GM19043 (cell line): ENCODE results near the gene KRT75.

Experiments used
- ATAC-seq: cut with Tn5 transposase; IDR thresholded peaks from one replicate; pipeline ENCODE4 v1.9.1; 2021; ENCODE audit warnings: low read depth; ENCODE audit not compliant: unreplicated experiment

KRT75 gene

DNA sequence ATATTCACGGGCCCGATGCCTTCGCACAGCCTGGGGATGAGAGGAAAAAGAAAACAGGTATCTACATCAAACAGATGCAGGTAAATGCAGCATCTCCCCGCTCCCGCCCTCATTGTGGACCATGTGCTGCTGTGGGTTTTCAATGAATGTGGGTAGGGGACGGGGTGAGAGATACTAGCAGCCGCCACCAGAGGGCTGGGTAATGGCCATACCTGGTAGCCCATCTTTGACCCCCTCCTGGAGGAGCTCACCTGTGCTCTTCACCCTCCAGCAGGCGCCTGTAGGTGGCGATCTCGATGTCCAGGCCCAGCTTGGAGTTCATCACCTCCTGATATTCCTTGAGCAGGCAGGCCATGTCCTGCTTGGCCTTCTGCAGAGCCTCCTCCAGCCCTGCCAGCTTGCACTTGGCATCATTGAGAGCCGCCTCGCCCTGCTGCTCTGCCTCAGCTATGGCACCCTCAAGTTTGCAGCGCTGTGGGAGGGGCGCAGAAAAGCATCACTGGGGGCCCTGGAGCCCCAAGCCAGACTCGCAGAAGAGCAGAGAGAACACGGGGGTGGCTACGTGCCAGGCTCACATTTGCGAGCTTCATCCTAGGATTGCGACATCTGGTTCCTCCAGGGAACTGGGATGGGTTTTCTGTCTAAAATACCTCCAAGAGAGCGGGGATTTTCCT, 38.3 kb downstream of the KRT75 start:
- ATAC-seq: no peak

DNA sequence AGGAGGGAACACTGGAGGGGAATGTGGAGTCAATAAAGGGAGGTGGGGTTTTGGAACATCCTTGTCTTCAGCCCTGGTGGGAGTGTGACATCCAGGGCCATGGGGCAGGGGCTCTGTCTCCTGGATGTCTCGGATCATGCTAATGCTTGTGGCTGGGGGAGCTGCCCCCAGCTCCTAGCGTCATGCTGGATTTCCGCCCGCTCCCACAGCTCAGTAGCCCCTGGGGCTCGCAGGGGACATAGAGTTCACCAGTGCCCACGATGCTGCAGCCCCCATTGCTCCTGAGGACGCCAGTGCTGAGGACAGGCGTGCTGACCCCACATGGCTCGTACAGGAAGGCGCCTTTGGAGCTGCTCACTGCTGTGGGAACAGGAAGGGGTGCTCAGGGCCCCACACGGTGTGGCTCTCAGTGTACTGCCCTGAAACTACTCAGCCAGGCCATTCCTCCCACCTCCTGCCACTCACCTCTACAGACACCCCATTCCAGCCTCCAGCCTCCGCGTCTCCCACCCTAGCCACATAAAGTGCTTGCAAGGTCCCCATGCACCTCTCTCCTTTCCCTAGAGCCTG, 39.2 kb downstream of the KRT75 start:
- ATAC-seq: no peak

DNA sequence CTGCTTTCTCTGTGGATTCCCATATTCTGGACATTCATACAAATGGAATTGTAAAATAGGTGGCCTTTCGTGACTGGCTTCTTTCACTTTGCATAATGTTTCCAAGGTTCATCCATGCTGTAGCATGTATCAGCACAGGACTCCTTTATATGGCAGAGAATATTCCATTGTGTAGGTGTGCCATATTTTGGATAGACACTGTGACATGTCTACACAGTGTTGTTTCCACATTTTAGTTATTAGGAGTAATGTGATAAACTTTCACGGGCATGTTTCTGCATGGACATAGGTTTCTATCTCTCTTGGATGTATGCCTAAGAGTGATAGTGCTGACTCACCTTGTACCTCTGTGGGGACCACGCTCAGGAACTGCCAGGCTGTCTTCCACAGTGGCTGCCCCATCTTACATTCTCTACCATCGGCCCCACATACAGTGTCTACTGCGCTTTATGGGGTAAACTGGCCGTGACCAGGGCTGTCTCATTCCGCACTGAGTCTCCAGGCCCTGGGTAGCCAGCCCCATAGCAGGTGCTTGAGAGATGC, 41.6 kb downstream of the KRT75 start:
- no peak for ATAC-seq

DNA sequence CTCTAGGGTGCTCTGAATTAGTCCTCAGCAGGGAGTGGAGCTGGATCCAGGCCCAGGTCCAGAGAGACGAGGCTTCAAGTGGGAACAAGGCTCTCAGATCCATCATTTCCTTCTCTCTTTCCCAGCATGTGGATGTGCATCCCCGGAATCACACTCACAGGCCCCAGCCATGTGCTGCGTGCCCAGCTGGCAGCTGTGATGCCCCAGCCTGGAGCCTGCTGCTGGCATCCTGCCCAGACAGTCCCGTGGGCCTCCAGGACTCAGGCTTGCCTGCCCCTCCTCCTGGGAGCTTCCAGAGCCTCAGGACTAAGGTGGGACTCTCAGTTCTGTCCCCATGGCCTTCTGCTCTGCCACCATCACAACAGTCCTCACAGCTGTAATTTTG, 42.6 kb downstream of the KRT75 start:
- ATAC-seq: no peak

DNA sequence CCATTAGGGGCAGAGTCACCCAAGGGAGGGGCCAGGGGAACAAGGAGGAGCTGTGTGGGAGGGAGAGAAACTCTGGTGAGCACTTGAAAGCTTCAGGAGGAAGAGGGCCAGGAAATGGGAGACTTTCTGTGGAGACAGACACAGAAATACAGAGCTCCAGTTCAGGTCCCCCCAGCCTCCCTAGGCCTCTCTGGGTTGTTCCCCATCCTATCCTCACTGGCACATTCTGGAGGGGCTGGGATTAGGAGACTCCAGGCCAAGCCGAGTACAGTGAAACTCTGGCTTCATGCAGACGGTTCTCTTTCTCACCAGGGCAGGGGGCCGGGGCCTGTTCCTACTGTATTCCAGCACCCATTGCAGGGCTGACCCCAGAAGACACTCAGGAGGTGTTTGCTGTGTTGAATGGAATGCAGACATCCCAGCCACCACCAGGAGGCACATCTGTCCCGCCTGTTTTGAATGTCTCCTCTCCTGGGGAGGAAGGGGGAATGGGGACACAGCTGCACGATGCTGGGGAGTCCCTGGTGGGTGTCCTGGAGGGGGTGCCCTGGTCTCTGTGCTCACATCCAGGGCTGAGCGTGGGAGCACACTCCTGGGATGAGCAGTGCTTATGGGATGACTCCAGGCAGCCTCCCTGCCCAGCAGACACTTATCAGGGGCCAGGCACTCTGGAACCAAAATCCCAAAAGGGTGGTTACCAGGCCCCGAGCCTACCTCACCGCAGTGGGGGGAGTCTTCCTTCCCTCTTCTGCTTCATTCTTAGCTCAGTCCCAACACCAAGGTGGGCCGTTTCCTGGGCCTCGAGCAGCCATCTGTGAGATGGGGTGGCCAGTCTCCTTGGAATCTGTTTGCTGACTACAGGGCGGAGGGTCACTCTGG, 43.2 kb downstream of the KRT75 start:
- ATAC-seq: no peak

DNA sequence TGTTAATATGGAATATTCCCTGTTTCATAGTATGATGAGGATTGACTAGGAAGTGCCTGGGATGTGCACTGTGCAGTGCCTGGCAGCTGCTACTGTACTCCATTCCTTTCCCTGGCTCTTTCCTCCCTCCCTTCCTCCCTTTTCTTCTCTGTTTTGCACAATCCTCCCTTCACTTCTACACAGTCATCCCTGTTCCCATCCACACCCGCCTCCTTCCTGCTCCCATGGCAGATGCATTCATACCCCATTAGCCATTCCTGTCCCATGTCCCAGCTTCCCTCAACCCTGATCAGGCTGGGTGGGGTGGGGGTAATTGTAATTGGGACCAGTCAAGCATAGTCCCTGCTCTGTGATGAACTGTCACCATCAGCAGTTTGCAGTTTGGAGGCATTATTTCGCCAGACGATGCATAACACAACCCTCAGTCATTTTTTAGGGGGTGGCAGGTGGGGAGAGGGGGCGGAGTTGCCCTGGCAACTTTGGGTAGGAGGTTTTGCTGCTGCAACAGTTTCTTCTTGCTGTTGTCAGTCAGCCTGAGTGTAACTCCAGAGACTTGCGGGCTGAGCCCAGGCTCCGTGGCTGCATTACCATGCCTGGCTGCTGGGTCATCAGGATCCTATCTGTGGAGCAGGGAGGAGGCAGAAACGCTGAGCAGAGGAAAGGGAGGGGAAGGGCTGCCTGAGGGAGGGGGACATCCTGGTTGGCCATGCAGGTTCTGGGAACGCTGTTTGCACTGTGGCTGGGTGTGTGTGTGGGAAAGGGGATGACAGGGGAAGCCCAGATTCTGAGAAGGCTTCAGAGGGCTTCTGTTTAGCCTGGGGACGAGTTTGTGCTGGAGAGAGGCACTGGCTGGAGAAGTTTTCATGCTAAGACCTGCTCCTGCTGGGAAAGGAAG, 44.6 kb downstream of the KRT75 start:
- ATAC-seq: no peak

DNA sequence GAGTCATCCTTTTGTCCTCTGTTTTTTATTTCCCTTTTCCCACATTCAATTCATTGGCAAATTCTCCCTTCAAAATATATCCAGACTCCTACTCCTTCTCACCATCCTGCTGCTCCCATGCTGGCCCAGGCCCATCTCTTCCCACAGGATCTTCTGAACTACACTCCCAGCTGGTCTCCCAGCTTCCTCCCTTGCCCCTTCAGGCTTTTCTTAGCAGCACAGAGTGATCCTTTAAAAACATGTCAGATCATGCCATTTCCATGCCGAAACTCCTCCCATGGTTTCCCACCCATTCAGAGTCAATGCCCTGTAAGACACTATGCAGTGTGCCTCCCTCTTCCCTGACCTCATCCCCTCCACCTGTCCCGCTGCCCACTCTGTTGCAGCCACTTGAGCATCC, 46.3 kb downstream of the KRT75 start:
- no peak for ATAC-seq

DNA sequence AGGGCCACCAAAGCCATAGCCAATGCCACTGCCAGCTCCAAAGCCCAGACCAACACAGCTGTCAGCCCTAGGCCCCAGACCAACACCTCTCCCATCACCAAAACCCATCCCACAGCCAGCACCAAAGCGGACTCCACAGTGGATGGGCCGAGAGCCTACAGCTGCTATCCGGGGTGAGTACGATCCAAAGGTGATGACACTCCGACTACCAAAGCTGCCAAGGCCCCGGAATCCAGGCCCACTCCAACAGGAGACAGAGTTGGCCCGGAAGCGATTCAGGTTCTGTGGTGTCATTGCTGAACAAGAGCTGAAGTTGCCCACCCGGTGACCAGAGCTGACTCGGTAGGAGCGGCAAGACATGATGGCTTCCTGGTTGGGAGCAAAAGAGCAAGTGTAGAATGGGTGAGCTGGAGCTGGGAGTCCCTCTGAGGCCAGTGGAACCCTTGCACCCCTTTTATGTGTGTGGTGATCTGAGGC, 48.9 kb downstream of the KRT75 start, which contains the start of gene KRT84:
TSS of gene KRT84 (minus strand) at position 427 of the 477 bp plus-strand sequence. CDS start at position 360, 67 bp downstream.
- no peak for ATAC-seq

DNA sequence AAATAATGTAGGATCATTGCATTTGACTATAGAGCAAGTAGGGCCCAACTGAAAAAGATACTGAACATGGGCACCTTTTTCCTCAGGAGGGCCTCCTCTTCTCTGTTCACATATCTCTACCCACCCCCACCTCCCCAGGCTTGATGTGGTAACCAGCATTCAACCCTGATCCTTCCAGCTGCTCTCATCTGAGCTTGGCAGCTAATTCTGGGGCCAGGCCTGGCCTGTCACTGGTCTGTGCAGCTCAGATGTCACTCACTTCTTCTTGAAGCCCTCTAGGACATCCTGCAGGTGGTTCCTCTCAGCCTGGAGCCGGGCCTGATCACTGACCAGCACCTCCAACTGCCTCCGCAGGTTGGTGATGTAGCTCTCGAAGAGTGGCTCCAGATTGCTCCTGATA, 50.8 kb downstream of the KRT75 start:
- ATAC-seq: no peak

DNA sequence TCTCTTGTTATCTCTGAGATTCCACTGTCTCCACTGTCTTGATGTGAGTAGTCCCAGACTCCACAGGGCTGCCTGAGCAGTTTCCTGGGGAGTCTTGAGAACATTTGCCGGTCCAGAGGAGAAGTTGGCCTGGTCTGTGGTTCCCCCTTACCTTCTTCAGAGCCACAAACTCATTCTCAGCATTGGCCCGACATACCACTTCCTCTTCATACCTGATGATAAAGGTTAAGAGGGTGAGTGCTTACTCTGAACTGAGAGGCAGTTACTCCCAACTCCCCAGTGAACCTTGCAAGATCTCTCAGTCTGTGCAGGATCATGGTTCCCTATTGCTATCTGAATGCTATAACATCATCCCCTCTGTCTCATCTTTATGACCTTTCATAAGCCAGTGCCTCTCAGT, 51.3 kb downstream of the KRT75 start:
- ATAC-seq: no peak

DNA sequence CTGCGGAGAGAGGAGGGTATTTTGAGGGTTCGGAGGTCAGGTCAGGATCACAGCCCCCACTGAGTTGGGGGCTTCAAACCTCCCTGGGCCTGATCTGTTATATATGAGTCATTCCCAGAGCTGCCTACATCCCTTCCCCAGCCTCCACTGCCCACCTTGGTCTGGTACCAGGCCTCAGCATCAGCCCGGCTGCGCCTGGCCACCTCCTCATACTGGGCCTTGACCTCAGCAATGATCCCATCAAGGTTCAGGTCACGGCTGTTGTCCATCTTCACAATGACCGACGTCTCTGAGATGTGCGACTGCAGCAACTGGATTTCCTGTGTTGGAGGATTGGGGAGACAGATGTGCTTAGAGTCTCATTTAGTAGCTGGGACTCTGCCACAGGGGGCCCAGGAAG, 53.0 kb downstream of the KRT75 start:
- no peak for ATAC-seq

DNA sequence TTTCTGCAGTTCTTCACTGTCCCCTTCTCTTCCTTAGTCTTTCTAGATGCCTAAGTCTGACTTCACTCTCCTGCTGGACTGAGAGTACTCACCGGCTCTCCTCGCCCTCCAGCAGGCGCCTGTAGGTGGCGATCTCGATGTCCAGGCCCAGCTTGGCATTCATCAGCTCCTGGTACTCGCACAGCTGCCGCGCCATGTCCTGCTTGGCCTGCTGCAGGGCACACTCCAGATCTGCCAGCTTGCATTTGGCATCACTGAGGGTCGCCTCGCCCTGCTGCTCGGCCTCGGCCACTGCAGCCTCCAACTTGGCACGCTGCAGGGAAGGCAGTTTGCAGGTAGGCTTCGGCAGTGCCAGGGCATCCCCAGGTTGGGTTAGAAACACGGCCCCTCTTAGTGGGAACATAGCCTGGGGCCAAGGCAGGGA, 53.9 kb downstream of the KRT75 start:
- no peak for ATAC-seq

DNA sequence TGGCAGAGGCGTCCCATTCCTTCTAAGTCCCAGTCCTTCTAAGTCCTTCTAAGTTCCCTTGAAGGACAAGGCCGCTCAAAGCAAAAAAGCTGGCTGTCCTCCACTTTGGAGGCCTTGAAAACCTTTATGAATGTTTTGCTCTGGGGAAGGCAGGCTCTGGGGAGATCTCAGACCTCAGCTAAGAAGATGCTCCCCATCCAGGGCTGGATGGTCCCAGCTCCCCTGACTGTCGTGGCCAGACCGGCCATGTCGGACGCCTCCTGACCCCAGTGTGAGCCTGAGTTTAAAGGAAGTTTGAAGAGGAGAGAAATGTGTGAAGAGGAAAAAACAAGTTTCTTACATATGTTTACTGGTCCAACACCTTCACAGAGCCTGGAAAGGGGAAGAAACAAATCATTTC, 54.6 kb downstream of the KRT75 start:
- ATAC-seq: no peak

DNA sequence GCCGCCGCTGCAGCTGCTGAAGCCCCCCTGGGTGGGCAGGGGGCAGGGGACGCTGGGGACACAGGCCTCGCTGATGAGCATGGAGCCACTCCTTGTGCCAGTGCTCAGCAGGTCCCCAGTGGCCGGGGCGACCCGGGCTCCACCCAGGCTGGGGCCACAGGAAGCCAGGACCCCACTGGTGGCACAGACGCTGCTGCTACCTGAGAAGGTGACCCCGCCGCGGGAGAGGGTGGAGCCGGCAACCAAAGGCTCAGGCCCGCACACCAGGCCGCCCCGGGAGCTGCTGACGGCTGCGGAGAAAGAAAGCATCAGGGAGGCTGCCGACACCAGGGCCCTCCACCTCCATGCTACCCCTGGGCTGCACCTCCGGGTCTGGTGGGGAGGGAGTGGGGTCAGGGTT, 56.1 kb downstream of the KRT75 start:
- no peak for ATAC-seq

DNA sequence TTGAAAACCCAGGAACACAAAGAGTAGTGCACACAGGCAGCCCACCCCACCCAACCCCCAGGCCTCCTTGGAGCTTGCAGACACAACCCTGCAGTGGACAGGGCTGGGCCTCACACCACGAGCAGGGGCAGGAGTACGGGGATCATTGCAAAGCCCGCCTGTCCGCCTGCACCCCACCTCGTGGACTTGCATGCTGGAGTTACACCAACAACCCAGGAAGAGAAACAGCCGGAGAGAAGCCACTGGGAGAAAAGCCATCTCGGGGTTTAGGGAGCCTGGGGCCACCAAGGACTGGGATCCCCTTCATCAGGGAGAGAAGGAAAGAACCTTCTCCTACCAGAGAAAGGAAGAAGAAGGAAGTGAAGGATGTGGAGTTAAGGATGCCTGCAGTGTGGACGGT, 56.9 kb downstream of the KRT75 start:
- ATAC-seq: no peak
